Measurements from ENCODE around the gene ACIN1. TPM values are rescaled to one million over a fixed set of nuclear protein-coding genes. Genes with fewer than 3 reads are reported as not detected.

ACIN1 gene
- total RNA-seq, 1 experiment from 2014 or later, result 333 TPM

- H4K20me1 ChIP-seq (ENCODE audit: control insufficient read depth, insufficient read depth, insufficient read length), result no peaks in the 10 kb centered on the region
- no peak for DNase-seq
- no peak overlapping the region for H2BK5ac ChIP-seq (ENCODE audit: insufficient read length, low read length)
- no peak overlapping the region for H3K9ac ChIP-seq (ENCODE audit: extremely low read depth, insufficient read length, low read length)
- H3K23me2 ChIP-seq (ENCODE audit: insufficient read length, low read depth, low read length, poor library complexity, severe bottlenecking), result peaks cover 12% of the 10 kb centered on the region
- H4K91ac ChIP-seq (ENCODE audit: insufficient read length, low read depth, low read length), result no peak overlapping the region
- H2AK5ac ChIP-seq (ENCODE audit: insufficient read length, low read length), result no peak overlapping the region
- H3K27me3 ChIP-seq (ENCODE audit: insufficient read depth, low read length), result no peaks in the 10 kb centered on the region
- H3K56ac ChIP-seq (ENCODE audit: insufficient read length, low read depth, low read length), result no peak overlapping the region
- peaks cover 21 to 23% of the 10 kb centered on the region in 2 experiments for H3K4me1 Mint-ChIP-seq
- TF ChIP-seq, protein P1, sequence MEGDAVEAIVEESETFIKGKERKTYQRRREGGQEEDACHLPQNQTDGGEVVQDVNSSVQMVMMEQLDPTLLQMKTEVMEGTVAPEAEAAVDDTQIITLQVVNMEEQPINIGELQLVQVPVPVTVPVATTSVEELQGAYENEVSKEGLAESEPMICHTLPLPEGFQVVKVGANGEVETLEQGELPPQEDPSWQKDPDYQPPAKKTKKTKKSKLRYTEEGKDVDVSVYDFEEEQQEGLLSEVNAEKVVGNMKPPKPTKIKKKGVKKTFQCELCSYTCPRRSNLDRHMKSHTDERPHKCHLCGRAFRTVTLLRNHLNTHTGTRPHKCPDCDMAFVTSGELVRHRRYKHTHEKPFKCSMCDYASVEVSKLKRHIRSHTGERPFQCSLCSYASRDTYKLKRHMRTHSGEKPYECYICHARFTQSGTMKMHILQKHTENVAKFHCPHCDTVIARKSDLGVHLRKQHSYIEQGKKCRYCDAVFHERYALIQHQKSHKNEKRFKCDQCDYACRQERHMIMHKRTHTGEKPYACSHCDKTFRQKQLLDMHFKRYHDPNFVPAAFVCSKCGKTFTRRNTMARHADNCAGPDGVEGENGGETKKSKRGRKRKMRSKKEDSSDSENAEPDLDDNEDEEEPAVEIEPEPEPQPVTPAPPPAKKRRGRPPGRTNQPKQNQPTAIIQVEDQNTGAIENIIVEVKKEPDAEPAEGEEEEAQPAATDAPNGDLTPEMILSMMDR (conservative IDR thresholded peaks at IDR 0.05), result no peak
- no peak overlapping the region for H2AFZ ChIP-seq (ENCODE audit: low read length)
- no peaks in the 10 kb centered on the region for H3K9me3 ChIP-seq (ENCODE audit: control insufficient read depth, low read depth, low read length)
- peaks cover 5% of the 10 kb centered on the region; the same call in 1 of the 2 replicates for H3K79me2 ChIP-seq (ENCODE audit: insufficient read depth, low read length)
- H3K9me3 Mint-ChIP-seq, result no peaks in the 10 kb centered on the region
- no peak overlapping the region for H3T11ph ChIP-seq (ENCODE audit: low read length)
- no peaks in the 10 kb centered on the region for H3K79me1 ChIP-seq (ENCODE audit: insufficient read depth, low read depth, low read length, poor library complexity, severe bottlenecking)
- H2BK120ac ChIP-seq (ENCODE audit: low read depth, low read length, poor library complexity, severe bottlenecking), result no peak overlapping the region
- no peak overlapping the region for H3K23ac ChIP-seq (ENCODE audit: insufficient read length, low read depth, low read length)
- H3K27ac Mint-ChIP-seq, result no peak overlapping the region
- no peak overlapping the region for H4K8ac ChIP-seq (replicated peaks; ENCODE audit: insufficient read length, low read depth, low read length)
- no peak overlapping the region for H3K4me3 Mint-ChIP-seq
- no peak overlapping the region for H4K5ac ChIP-seq (ENCODE audit: insufficient read length, low read depth, low read length)
- H3K27ac ChIP-seq (ENCODE audit: insufficient read length, low read depth, low read length), result no peak overlapping the region
- H3K27me3 Mint-ChIP-seq (ENCODE audit: low read depth), result no peaks in the 10 kb centered on the region; the same call in 1 of the 2 replicates
- no peak overlapping the region for H3K14ac ChIP-seq (ENCODE audit: insufficient read depth, low read length)
- H3K36me3 Mint-ChIP-seq (ENCODE audit: insufficient read depth in 1 of 3, low read depth in 3 of 3), result peaks cover 34 to 84% (median 75%) of the 10 kb centered on the region in 3 experiments; a peak in 6 of 7 replicates
- H2BK20ac ChIP-seq (ENCODE audit: low read depth, low read length, poor library complexity, severe bottlenecking), result no peak overlapping the region
- H3K4me1 ChIP-seq (ENCODE audit: insufficient read depth, low read length), result no peaks in the 10 kb centered on the region
- H3K4me2 ChIP-seq (ENCODE audit: insufficient read depth, insufficient read length, low read length), result no peak overlapping the region
- H3K4ac ChIP-seq (ENCODE audit: low read depth, low read length), result no peak overlapping the region
- no CpG with 5 or more reads among the region's 1 CpG for WGBS (ENCODE audit: extremely low coverage, insufficient read length, low lambda C conversion rate)
- H3K18ac ChIP-seq (ENCODE audit: insufficient read length, low read depth, low read length), result no peak overlapping the region
- no peak overlapping the region for H2BK15ac ChIP-seq (ENCODE audit: low read depth, low read length)
- no peak overlapping the region for H2BK12ac ChIP-seq (ENCODE audit: insufficient read length, low read depth, low read length)
Observed at GRCh38 chr14:23074906-23075305, 20.0 kb downstream of the ACIN1 start.
